A673 (cell line): ENCODE measurements around the gene C11orf68. TPM values are rescaled to one million over a fixed set of nuclear protein-coding genes. Genes with fewer than 3 reads are reported as not detected.

Experiments used
- BruUV-seq: library from RNA; stranded (reverse); fragments of 400-500 nt; replicated peaks from 2 replicates; lab custom pipeline; 2021; lab: Mats Ljungman, UMichigan
- CTCF ChIA-PET: fragments of 300-600 bp; sonication (Branson Sonifier 250); formaldehyde crosslinking; loops from one replicate; lab custom pipeline; 2022; ENCODE audit warnings: antibody characterized with exemption; lab: Charles Lee
- POLR2A ChIA-PET: fragments of 300-600 bp; sonication (Branson Sonifier 250); formaldehyde crosslinking; loops from one replicate; lab custom pipeline; 2022; ENCODE audit warnings: antibody characterized with exemption; ENCODE audit not compliant: low non-redundant PET; lab: Charles Lee
- DNase-seq: peaks from one replicate; pipeline ENCODE4 v3.0.0-alpha.2; 2015; ENCODE audit warnings: low spot score
- H3K27ac ChIP-seq: fragments of 200-600 bp; sonication (generic); 2 replicates; pipeline ENCODE4 v1.5.1; 2016; ENCODE audit warnings: mixed run types, low read depth, mild to moderate bottlenecking, mixed read lengths, antibody characterized with exemption, low read length; ENCODE audit not compliant: poor library complexity, severe bottlenecking
- H3K27me3 ChIP-seq: fragments of 200-600 bp; sonication (generic); replicated peaks from 2 replicates; pipeline ENCODE4 v1.6.1; 2017; ENCODE audit warnings: mixed run types, low read depth, mild to moderate bottlenecking, mixed read lengths, antibody characterized with exemption, low read length; ENCODE audit not compliant: insufficient read depth, poor library complexity
- H3K36me3 ChIP-seq: fragments of 200-600 bp; sonication (generic); 2 replicates; pipeline ENCODE4 v1.6.1; 2016; ENCODE audit warnings: mixed run types, mild to moderate bottlenecking, mixed read lengths, antibody characterized with exemption, low read length; ENCODE audit not compliant: insufficient read depth, poor library complexity, severe bottlenecking
- H3K4me1 ChIP-seq: fragments of 200-600 bp; sonication (generic); 2 replicates; pipeline ENCODE4 v1.6.1; 2017; ENCODE audit warnings: mixed run types, mild to moderate bottlenecking, mixed read lengths, antibody characterized with exemption, low read length; ENCODE audit not compliant: insufficient read depth, poor library complexity, severe bottlenecking
- H3K4me3 ChIP-seq: fragments of 200-600 bp; sonication (generic); 2 replicates; pipeline ENCODE4 v1.5.1; 2016; ENCODE audit warnings: low read depth, mixed run types, mild to moderate bottlenecking, mixed read lengths, low read length; ENCODE audit not compliant: poor library complexity, severe bottlenecking
- H3K9me3 ChIP-seq: fragments of 200-600 bp; sonication (generic); 2 replicates; pipeline ENCODE4 v1.6.1; 2016; ENCODE audit warnings: mixed run types, low read depth, mild to moderate bottlenecking, mixed read lengths, antibody characterized with exemption, low read length; ENCODE audit not compliant: poor library complexity, severe bottlenecking
- CTCF ChIP-seq: fragments of 300-800, 200-600 bp; sonication (generic); conservative IDR thresholded peaks from 2 replicates; pipeline ENCODE4 v1.5.1; 2017; ENCODE audit warnings: low read depth, mild to moderate bottlenecking, antibody characterized with exemption, low read length, moderate library complexity, mixed read lengths
- EZH2 ChIP-seq: fragments of 200-600 bp; sonication (generic); IDR thresholded peaks from 2 replicates; pipeline ENCODE4 v1.6.1; 2017; ENCODE audit warnings: borderline replicate concordance, low read depth, mild to moderate bottlenecking, mixed read lengths, antibody characterized with exemption, low read length; ENCODE audit not compliant: poor library complexity, severe bottlenecking
- intact Hi-C: fragments of 100-400 bp; cut with micrococcal nuclease; formaldehyde crosslinking; loops from one replicate; pipeline ENCODE4 v1.10.0; 2022; ENCODE audit not compliant: unreplicated experiment
- total RNA-seq: library from RNA; stranded (reverse); gene quantifications from 2 replicates; pipeline ENCODE4 v1.2.3, GENCODE V29; 2021

Gene C11orf68
- total RNA-seq, 1 experiment from 2014 or later = 22.4 TPM

- no peak for DNase-seq
- H3K36me3 ChIP-seq = peaks cover 36% of the 10 kb centered on the region
- no peaks in the 10 kb centered on the region for H3K9me3 ChIP-seq
- no TSS peak for BruUV-seq
- no peak for TF ChIP-seq CTCF
- intact Hi-C loops = no loop called here
- H3K27me3 ChIP-seq = no peaks in the 10 kb centered on the region
- no peaks in the 10 kb centered on the region for H3K4me1 ChIP-seq
- no peak overlapping the region for H3K4me3 ChIP-seq
- ChIA-PET CTCF (no interaction called here), POLR2A (no interaction called here)
- H3K27ac ChIP-seq = no peak overlapping the region
Measured at GRCh38 chr11:65880844-65881421, 37.9 kb downstream of the C11orf68 start.

- no TSS peak for BruUV-seq
- Histone ChIP-seq H3K36me3 (peaks cover 27% of the 10 kb centered on the region), H3K9me3 (no peaks in the 10 kb centered on the region), H3K4me1 (no peaks in the 10 kb centered on the region), H3K4me3 (no peak overlapping the region), H3K27me3 (no peaks in the 10 kb centered on the region), H3K27ac (no peak overlapping the region)
- DNase-seq = no peak
- ChIA-PET CTCF (no interaction called here), POLR2A (no interaction called here)
- TF ChIP-seq CTCF (no peak), EZH2 (no peak)
- intact Hi-C loops = no loop called here
Measured at GRCh38 chr11:65880027-65880426, 38.8 kb downstream of the C11orf68 start.

- ChIA-PET POLR2A (no interaction called here), CTCF (no interaction called here)
- no TSS peak for BruUV-seq
- Histone ChIP-seq H3K4me3 (no peak within 1 kb of the TSS), H3K27ac (no peak within 1 kb of the TSS), H3K27me3 (no peaks in the 10 kb centered on the region), H3K36me3 (peaks cover 23% of the 10 kb centered on the region), H3K9me3 (no peaks in the 10 kb centered on the region), H3K4me1 (no peaks in the 10 kb centered on the region)
- TF ChIP-seq EZH2 = no peak
- no peak for TF ChIP-seq CTCF
- intact Hi-C loops = no loop called here
- DNase-seq = no peak
Measured at GRCh38 chr11:65879617-65880016, 39.2 kb downstream of the C11orf68 start, which contains the start of gene CTSW. CTSW (plus strand) TSS chr11:65879837; CDS start chr11:65879855, 18 bp downstream.
